Thymus (tissue), 11 donors: ENCODE measurements around the gene HDAC4. TPM values are rescaled to one million over a fixed set of nuclear protein-coding genes. Genes with fewer than 3 reads are reported as not detected.
A peak's percentile ranks its signal among the peaks of the same experiment; 100 is the strongest.

Experiments used
- DNase-seq, 9 donors: peaks; one replicate each; pipeline ENCODE4 v3.0.0-alpha.2; 2013; ENCODE audit warnings: low spot score in 9 of 9, low read depth in 6 of 9, missing footprints in 1 of 9
- H3K27ac ChIP-seq, 2 donors: one replicate each; pipeline ENCODE4 v1.5.1; 2013; ENCODE audit warnings: control low read depth in 1 of 2, low read depth in 1 of 2, low read length in 1 of 2, mild to moderate bottlenecking in 1 of 2, moderate library complexity in 1 of 2
- H3K27me3 ChIP-seq, 2 donors: one replicate each; pipeline ENCODE4 v1.5.1; 2013; ENCODE audit warnings: low read length in 1 of 2; ENCODE audit not compliant: control insufficient read depth in 2 of 2, insufficient read depth in 1 of 2
- H3K36me3 ChIP-seq, 2 donors: one replicate each; pipeline ENCODE4 v1.5.1; 2013; ENCODE audit warnings: low read length in 1 of 2, mild to moderate bottlenecking in 1 of 2, moderate library complexity in 1 of 2; ENCODE audit not compliant: control insufficient read depth in 2 of 2, insufficient read depth in 2 of 2
- H3K4me1 ChIP-seq, 2 donors: one replicate each; pipeline ENCODE4 v1.5.1; 2013; ENCODE audit warnings: low read length in 2 of 2; ENCODE audit not compliant: control insufficient read depth in 2 of 2, insufficient read depth in 2 of 2
- H3K4me3 ChIP-seq, 2 donors: one replicate each; pipeline ENCODE4 v1.5.1; 2013; ENCODE audit warnings: low read length in 2 of 2, control low read depth in 1 of 2, mild to moderate bottlenecking in 1 of 2
- H3K9me3 ChIP-seq, 2 donors: one replicate each; pipeline ENCODE4 v1.5.1; 2013; ENCODE audit warnings: low read length in 1 of 2, mild to moderate bottlenecking in 1 of 2; ENCODE audit not compliant: control insufficient read depth in 2 of 2, insufficient read depth in 1 of 2
- WGBS: extraction: QIAGEN DNeasy Blood & Tissue Kit; methylation state at CpG from one replicate; pipeline ENCODE4 v1.1.7; 2013; 5-methylcytosine and 5-hydroxymethylcytosine counted together
- polyA plus RNA-seq: library from polyadenylated mRNA; stranded (reverse); fragments of 200-250 nt; gene quantifications from one replicate; pipeline ENCODE4 v1.2.3, GENCODE V29; 2013
- total RNA-seq: library from RNA; stranded (reverse); fragments of 120-200 nt; gene quantifications from one replicate; pipeline ENCODE4 v1.2.4, GENCODE V29; 2013
- donor health status: healthy.

HDAC4 gene
- total and polyA plus RNA-seq, 2 donors, result 7.8 to 17.9 TPM

GRCh38 chr2:239263231-239263630, 137.6 kb downstream of the HDAC4 start:
- H3K4me1 ChIP-seq, result peaks cover 57 to 91% of the 10 kb centered on the region in 2 donors
- H3K27me3 ChIP-seq, result no peaks in the 10 kb centered on the region
- peaks cover 0 to 12% of the 10 kb centered on the region in 2 donors for H3K36me3 ChIP-seq
- WGBS, result 98% methylated on average over 14 of the region's 14 CpGs
- H3K9me3 ChIP-seq, result peaks cover 0 to under 1% of the 10 kb centered on the region in 2 donors
- no peak overlapping the region for H3K27ac ChIP-seq
- DNase-seq, result no peak
- no peak overlapping the region for H3K4me3 ChIP-seq

GRCh38 chr2:239262484-239263230, 138.2 kb downstream of the HDAC4 start:
- H3K4me1 ChIP-seq, result peaks cover 52 to 85% of the 10 kb centered on the region in 2 donors
- peaks cover 0 to 4% of the 10 kb centered on the region in 2 donors for H3K9me3 ChIP-seq
- peaks cover 0 to 12% of the 10 kb centered on the region in 2 donors for H3K36me3 ChIP-seq
- DNase-seq, result no peak
- H3K27ac ChIP-seq, result no peak overlapping the region
- H3K4me3 ChIP-seq, result no peak overlapping the region
- WGBS, result 98% methylated on average over 23 of the region's 23 CpGs
- no peaks in the 10 kb centered on the region for H3K27me3 ChIP-seq

- H3K27me3 ChIP-seq, result no peaks in the 10 kb centered on the region
- WGBS, result 97% methylated on average over 22 of the region's 22 CpGs
- H3K9me3 ChIP-seq, result peaks cover 0 to 4% of the 10 kb centered on the region in 2 donors
- H3K4me3 ChIP-seq, result no peak overlapping the region
- H3K27ac ChIP-seq, result no peak overlapping the region
- peaks cover 44 to 81% of the 10 kb centered on the region in 2 donors for H3K4me1 ChIP-seq
- no peak for DNase-seq
- peaks cover 0 to 12% of the 10 kb centered on the region in 2 donors for H3K36me3 ChIP-seq
Observed at GRCh38 chr2:239261796-239262483, 138.9 kb downstream of the HDAC4 start.

GRCh38 chr2:239261356-239261755, 139.5 kb downstream of the HDAC4 start:
- WGBS, result 90% methylated on average over 8 of the region's 8 CpGs
- H3K4me1 ChIP-seq, result peaks cover 43 to 80% of the 10 kb centered on the region in 2 donors

GRCh38 chr2:239260546-239261327, 140.1 kb downstream of the HDAC4 start:
- DNase-seq, result no peak
- H3K36me3 ChIP-seq, result peaks cover 0 to 12% of the 10 kb centered on the region in 2 donors
- H3K4me1 ChIP-seq, result peaks cover 43 to 80% of the 10 kb centered on the region in 2 donors
- 95% methylated on average over 21 of the region's 21 CpGs for WGBS
- no peak overlapping the region for H3K4me3 ChIP-seq
- peaks cover 0 to 4% of the 10 kb centered on the region in 2 donors for H3K9me3 ChIP-seq
- H3K27ac ChIP-seq, result no peak overlapping the region
- no peaks in the 10 kb centered on the region for H3K27me3 ChIP-seq

More at GRCh38 chr2:239261356-239261755, 139.5 kb downstream of the HDAC4 start:
- Histone ChIP-seq H3K27ac (no peak overlapping the region), H3K4me3 (no peak overlapping the region), H3K27me3 (no peaks in the 10 kb centered on the region), H3K9me3 (peaks cover 0 to 4% of the 10 kb centered on the region in 2 donors), H3K36me3 (peaks cover 0 to 12% of the 10 kb centered on the region in 2 donors)
- DNase-seq, result no peak

GRCh38 chr2:239259603-239260298, 141.1 kb downstream of the HDAC4 start:
- Histone ChIP-seq H3K9me3 (peaks cover 0 to 4% of the 10 kb centered on the region in 2 donors), H3K36me3 (peaks cover 0 to 12% of the 10 kb centered on the region in 2 donors), H3K4me1 (peaks cover 42 to 76% of the 10 kb centered on the region in 2 donors), H3K27ac (peak overlapping the region; percentile 75 to 81), H3K27me3 (no peaks in the 10 kb centered on the region), H3K4me3 (no peak overlapping the region)
- WGBS, result 74% methylated on average over 18 of the region's 18 CpGs
- DNase-seq, result no peak

- Histone ChIP-seq H3K9me3 (peaks cover 0 to 4% of the 10 kb centered on the region in 2 donors), H3K27ac (peak overlapping the region in 1 of 2 donors; percentile 75), H3K4me3 (no peak overlapping the region), H3K27me3 (no peaks in the 10 kb centered on the region), H3K4me1 (peaks cover 40 to 70% of the 10 kb centered on the region in 2 donors), H3K36me3 (peaks cover 0 to 12% of the 10 kb centered on the region in 2 donors)
- 57% methylated on average over 4 of the region's 4 CpGs for WGBS
- no peak for DNase-seq
Observed at GRCh38 chr2:239259173-239259572, 141.6 kb downstream of the HDAC4 start.

GRCh38 chr2:239258248-239258647, 142.6 kb downstream of the HDAC4 start:
- H3K27ac ChIP-seq, result peak overlapping the region in 1 of 2 donors; percentile 33
- 63% methylated on average over 8 of the region's 8 CpGs for WGBS

More at GRCh38 chr2:239258248-239258647, 142.6 kb downstream of the HDAC4 start:
- no peak for DNase-seq
- H3K36me3 ChIP-seq, result peaks cover 0 to 12% of the 10 kb centered on the region in 2 donors
- no peak overlapping the region for H3K4me3 ChIP-seq
- H3K4me1 ChIP-seq, result peaks cover 47 to 70% of the 10 kb centered on the region in 2 donors
- H3K9me3 ChIP-seq, result peaks cover 0 to 4% of the 10 kb centered on the region in 2 donors
- no peaks in the 10 kb centered on the region for H3K27me3 ChIP-seq
